RKO (cell line): Measurements from ENCODE around the gene FUS.
"Not testable (repeated sequence)": the region's sequence is repeated elsewhere in the genome, so short reads cannot be mapped to it uniquely, and the experiment has no call there.

Experiments used
- DNase-seq: peaks from one replicate; pipeline ENCODE4 v3.0.0-alpha.2; 2016; ENCODE audit warnings: low spot score

FUS gene

GRCh38 chr16:31143694-31144148 lies 36.2 kb upstream of the FUS start:
- DNase-seq, result no peak

GRCh38 chr16:31144418-31144817 lies 35.5 kb upstream of the FUS start:
- DNase-seq, result not testable (repeated sequence)

- no peak for DNase-seq
These were observed 34.4 kb upstream of the FUS start for GRCh38 chr16:31145398-31145990.

GRCh38 chr16:31147574-31147973 lies 32.4 kb upstream of the FUS start:
- DNase-seq, result no peak

GRCh38 chr16:31148281-31148728 lies 31.6 kb upstream of the FUS start:
- DNase-seq, result no peak

- DNase-seq, result no peak
These were observed 31.0 kb upstream of the FUS start for GRCh38 chr16:31148896-31149295.

GRCh38 chr16:31149332-31149731 lies 30.6 kb upstream of the FUS start:
- no peak for DNase-seq

GRCh38 chr16:31149894-31150890 lies 29.7 kb upstream of the FUS start, which contains the start of gene PRSS36:
Gene PRSS36, minus strand, starts transcription at chr16:31150066. Its CDS starts 31 bp downstream, at chr16:31150035.
- DNase-seq, result no peak

GRCh38 chr16:31150976-31151375 lies 29.0 kb upstream of the FUS start:
- not testable (repeated sequence) for DNase-seq

- no peak for DNase-seq
These were observed 22.8 kb upstream of the FUS start for GRCh38 chr16:31157136-31157535.

GRCh38 chr16:31167315-31167714 lies 12.6 kb upstream of the FUS start:
- DNase-seq, result no peak

- DNase-seq, result no peak
These were observed 11.1 kb upstream of the FUS start for GRCh38 chr16:31168848-31169247.

- DNase-seq, result not testable (repeated sequence)
These were observed 9.9 kb upstream of the FUS start for GRCh38 chr16:31170048-31170447.

GRCh38 chr16:31177136-31177535 lies 2.8 kb upstream of the FUS start:
- peak; percentile 62 for DNase-seq

GRCh38 chr16:31179219-31179746 lies 656 bp upstream of the FUS start:
- DNase-seq, result no peak

- peak; percentile 68 for DNase-seq
These were observed 1.3 kb downstream of the FUS start for GRCh38 chr16:31181102-31181830.

GRCh38 chr16:31182391-31182790 lies 2.5 kb downstream of the FUS start:
- peak; percentile 36 for DNase-seq

- no peak for DNase-seq
These were observed 3.8 kb downstream of the FUS start for GRCh38 chr16:31183432-31184428.

- no peak for DNase-seq
These were observed 4.9 kb downstream of the FUS start for GRCh38 chr16:31184888-31185287.

- no peak for DNase-seq
These were observed 5.4 kb downstream of the FUS start for GRCh38 chr16:31185339-31185738.

- DNase-seq, result no peak
These were observed 6.2 kb downstream of the FUS start for GRCh38 chr16:31186176-31186575.
